GM10266 (cell line): ENCODE data around the gene HELB.

Source experiments
- DNase-seq: peaks from one replicate; pipeline ENCODE4 v3.0.0; 2012; ENCODE audit errors: extremely low spot score
- CTCF ChIP-seq: IDR thresholded peaks from 2 replicates; pipeline ENCODE4 v1.5.1; 2012; ENCODE audit warnings: mild to moderate bottlenecking, low read depth; ENCODE audit not compliant: control insufficient read depth, insufficient read depth; ENCODE audit errors: missing control alignments

The HELB gene

GRCh38 chr12:66371982-66372381 is 69.7 kb downstream of the HELB start:
- no peak for TF ChIP-seq CTCF
- DNase-seq = no peak

GRCh38 chr12:66375560-66375959 is 73.3 kb downstream of the HELB start:
- no peak for TF ChIP-seq CTCF
- no peak for DNase-seq

- DNase-seq = no peak
- no peak for TF ChIP-seq CTCF
These were observed 77.3 kb downstream of the HELB start for GRCh38 chr12:66379616-66380015.

GRCh38 chr12:66380769-66381535 is 78.7 kb downstream of the HELB start:
- no peak for DNase-seq
- TF ChIP-seq CTCF = no peak

GRCh38 chr12:66387117-66387516 is 84.8 kb downstream of the HELB start:
- DNase-seq = no peak
- TF ChIP-seq CTCF = no peak
